LoVo (cell line): ENCODE data around the gene EHD1.
"Not testable (repeated sequence)": the region's sequence is repeated elsewhere in the genome, so short reads cannot be mapped to it uniquely, and the experiment has no call there.

ENCODE experiments used
- DNase-seq: peaks from one replicate; pipeline ENCODE4 v3.0.0-alpha.2; 2016; ENCODE audit warnings: low spot score

EHD1 gene

DNA sequence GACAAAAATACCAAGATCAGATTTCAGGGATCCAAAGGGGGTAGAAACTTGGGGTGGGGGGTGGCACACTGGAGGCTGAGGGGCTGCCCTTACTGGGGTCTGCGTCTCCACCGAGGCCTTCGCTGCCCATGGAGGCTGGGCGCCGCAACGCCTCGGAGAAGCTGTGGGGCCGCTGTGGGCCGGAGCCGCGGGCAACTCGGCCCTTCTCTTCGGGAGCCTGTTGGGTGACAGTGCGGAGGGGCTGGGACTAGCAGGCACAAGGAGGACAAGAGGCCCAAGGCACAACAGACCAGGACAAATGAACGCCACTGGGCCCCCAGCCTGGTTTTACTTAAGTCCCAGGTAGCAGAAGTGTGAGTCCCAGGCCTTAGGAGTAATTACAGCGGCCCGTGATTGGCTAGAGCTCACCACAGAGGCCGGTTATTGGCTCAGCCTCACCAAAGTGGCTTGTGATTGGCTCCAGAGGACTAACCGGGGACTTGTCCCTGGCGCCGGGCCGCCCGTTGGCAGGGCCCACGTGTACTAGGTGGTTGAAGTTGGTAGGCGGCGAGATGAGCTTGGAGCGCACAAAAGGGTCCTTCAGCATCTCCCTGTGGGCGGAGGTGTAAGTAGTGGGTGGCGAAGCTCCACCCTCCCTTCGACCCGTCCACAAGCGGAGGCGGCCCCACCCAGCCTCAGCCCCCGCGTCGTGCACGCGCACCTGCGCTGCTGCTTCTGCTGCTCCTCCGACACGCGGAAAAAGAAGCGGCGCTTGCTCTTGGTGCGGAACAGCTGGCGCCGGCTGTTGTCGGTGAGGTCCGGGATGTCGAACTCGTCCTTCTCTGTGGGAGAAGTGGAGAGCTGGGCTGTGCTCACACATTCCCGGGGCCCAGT lies 51.6 kb downstream of the EHD1 start:
- no peak for DNase-seq

- DNase-seq = no peak
Measured at GRCh38 chr11:64826062-64826461, 52.4 kb downstream of the EHD1 start.

DNA sequence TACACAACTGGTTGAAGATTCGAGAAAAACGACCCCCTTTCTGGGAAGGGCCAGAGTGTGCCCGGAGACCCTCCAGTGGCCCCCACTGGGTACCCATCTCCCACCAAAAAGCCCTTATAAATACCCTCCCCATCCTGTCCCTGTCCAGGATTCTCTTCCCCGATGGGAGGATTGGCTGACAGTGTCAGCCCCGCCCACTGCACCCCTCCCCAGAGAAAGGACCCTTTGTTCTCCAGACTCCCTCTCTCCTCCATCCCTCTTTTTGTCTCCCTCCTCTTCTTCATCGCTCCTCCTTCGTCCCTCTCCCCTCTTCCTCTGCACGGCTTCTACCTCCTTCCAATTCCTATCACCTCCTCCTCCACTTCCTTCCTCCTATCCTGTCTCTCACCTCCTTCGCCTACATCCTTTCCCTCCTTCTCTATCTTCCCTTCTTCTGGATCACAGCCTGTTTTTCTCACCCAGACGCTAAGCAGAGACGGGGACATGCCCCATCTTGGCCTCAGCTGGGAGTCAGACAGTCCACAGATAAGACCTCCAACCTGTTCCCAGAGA lies 54.8 kb downstream of the EHD1 start:
- no peak for DNase-seq

DNA sequence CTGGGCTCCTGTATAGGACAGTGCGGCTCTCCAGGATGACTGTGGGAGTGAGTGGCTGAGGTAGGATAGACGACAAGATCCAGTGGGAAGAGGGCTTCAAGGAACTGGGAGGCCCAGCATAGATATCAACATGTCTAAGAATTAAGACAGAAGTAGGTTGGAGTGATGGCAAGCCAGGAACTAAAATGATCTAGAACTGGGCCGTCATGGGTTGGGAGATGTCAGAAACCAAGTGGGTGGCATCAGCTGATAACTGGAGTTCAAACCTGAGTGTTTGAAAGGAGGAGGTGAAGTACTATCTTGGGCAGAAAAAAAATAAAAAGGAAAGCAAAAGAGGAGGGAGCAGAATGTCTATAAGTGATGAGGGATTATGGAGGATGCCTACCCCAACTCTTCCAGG lies 60.9 kb downstream of the EHD1 start:
- DNase-seq = no peak

DNA sequence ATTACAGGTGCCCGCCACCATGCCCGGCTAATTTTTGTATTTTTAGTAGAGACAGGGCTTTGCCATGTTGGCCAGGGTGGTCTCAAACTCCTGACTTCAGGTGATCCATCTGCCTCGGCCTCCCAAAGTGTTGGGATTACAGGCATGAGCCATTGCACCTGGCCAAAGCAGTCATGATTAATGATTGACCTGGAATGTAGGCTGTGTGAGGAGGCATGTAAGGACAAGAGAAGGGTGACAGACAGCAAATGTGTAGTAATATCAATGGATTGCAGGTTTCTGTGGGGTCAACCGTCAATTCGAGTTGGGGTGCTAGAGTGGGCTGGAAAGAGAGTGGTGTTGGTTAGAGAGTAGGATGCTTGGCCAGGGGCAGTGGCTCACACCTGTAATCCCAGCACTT lies 63.0 kb downstream of the EHD1 start:
- not testable (repeated sequence) for DNase-seq

GRCh38 chr11:64814712-64815187 lies 63.7 kb downstream of the EHD1 start:
- no peak for DNase-seq

GRCh38 chr11:64813826-64814225 lies 64.6 kb downstream of the EHD1 start:
- no peak for DNase-seq

DNA sequence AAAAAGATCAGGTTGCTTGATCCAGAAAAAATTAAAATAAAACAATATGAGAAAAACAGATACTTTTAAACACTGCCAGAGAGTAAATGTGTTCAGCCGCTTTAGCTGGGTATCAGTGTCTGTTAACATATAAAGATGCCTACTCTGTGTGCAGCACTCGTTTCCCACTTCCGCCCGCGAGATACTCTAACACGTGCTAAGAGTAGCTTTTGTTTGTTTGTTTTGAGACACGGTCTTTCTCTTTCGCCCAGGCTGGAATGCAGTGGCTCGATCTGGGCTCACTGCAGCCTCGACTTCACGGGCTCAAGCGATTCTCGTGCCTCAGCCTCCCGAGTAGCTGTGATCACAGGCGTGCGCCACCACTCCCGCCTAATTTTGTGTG lies 67.5 kb downstream of the EHD1 start:
- no peak for DNase-seq

- peak; percentile 98 for DNase-seq
Measured at GRCh38 chr11:64810271-64810890, 68.0 kb downstream of the EHD1 start, which contains the start of gene MEN1. Gene MEN1 (minus strand): TSS chr11:64810551. CDS start chr11:64810109, 442 bp downstream.

- peak; percentile 31 for DNase-seq
Measured at GRCh38 chr11:64809781-64810241, 68.6 kb downstream of the EHD1 start.

- DNase-seq = no peak
Measured at GRCh38 chr11:64805481-64805880, 72.9 kb downstream of the EHD1 start.

GRCh38 chr11:64804346-64805210 lies 73.8 kb downstream of the EHD1 start:
- DNase-seq = no peak

DNA sequence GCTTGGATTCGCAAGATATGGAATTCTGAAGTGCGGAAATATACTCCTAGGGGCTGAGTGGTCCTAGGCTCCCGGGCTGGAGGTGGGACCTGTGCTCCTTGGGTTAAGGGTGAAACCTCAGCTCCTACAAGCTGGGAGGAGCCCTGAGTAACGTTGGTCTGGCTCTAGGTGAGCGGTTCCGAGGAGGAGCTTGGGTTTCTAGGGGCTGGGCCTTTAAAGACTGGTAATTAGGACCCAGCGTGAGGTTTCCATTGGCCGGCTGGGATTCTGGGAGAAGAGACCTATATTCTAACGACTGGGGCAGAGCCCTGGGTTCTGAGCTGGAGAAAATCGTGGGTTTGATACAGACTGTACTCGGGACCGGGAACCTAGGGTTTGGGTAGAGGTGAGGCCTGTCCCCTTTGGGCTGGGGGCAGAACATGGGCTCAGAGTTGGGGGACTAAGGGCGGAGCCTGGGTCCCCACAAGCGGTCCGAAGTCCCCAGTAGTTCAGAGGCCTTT lies 74.5 kb downstream of the EHD1 start:
- DNase-seq = no peak

DNA sequence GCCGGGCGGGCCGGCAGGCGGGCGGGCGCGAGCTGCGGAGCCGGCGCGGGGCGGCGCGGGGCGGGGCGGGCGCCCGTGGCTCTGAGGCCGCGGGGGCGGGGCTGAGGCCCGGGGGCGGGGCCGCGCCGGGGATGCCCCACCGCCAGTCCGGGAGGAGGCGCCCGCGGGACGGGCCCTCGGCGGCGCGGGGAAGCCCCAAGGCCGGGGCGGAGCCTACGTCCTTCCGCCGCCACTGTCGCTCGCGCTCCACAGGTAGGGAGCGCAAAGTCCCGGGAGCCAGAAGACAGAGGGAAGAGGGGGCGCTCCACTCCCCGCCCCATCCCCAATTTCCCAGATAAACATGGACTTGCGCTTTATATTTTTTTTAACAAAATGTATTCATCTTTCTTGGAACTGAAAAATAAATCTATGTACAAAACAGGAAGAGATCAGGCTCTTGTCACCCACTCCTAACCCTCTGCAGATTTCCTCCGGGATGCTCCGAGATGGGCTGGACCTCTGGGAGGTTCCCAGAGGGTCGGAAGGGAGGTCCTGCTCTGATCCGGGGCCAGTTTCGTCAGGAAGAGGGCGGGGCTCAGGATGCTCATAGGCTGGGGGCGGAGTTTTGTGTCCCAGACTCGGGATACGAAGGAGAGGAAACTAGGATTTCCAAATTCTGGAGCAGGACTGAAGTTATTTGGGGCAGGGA lies 75.1 kb downstream of the EHD1 start, which contains the start of gene MAP4K2:
Gene MAP4K2 (minus strand): TSS at position 57 of the 688 bp plus-strand sequence. CDS start 65 bp downstream, outside the sequence.
- peak; percentile 86 for DNase-seq

GRCh38 chr11:64802370-64803157 lies 75.9 kb downstream of the EHD1 start:
- no peak for DNase-seq
